NCI-H2081 treated with DMSO at 0.1 percent for 48 hours (cell line): Measurements from ENCODE around the gene CD2.

ENCODE experiments used
- DNase-seq: peaks from one replicate; lab custom pipeline; 2025; lab: John Stamatoyannopoulos, UW

The CD2 gene

GRCh38 chr1:116777831-116778830, 23.9 kb downstream of the CD2 start:
- no peak for DNase-seq

- DNase-seq = no peak
These were observed 26.8 kb downstream of the CD2 start for GRCh38 chr1:116781034-116781433.

GRCh38 chr1:116785006-116785405, 30.8 kb downstream of the CD2 start:
- no peak for DNase-seq

GRCh38 chr1:116786049-116786448, 31.8 kb downstream of the CD2 start:
- DNase-seq = no peak

- no peak for DNase-seq
These were observed 37.5 kb downstream of the CD2 start for GRCh38 chr1:116791727-116792126.

GRCh38 chr1:116793357-116793935, 39.2 kb downstream of the CD2 start:
- no peak for DNase-seq

- DNase-seq = no peak
These were observed 40.1 kb downstream of the CD2 start for GRCh38 chr1:116794371-116794770.

- no peak for DNase-seq
These were observed 40.7 kb downstream of the CD2 start for GRCh38 chr1:116794804-116795481.

GRCh38 chr1:116795482-116795829, 41.2 kb downstream of the CD2 start:
- no peak for DNase-seq

GRCh38 chr1:116804736-116805135, 50.5 kb downstream of the CD2 start:
- DNase-seq = no peak

GRCh38 chr1:116805398-116805797, 51.2 kb downstream of the CD2 start:
- DNase-seq = no peak

- DNase-seq = no peak
These were observed 52.0 kb downstream of the CD2 start for GRCh38 chr1:116806245-116806644.

- no peak for DNase-seq
These were observed 52.4 kb downstream of the CD2 start for GRCh38 chr1:116806671-116807070.

- DNase-seq = no peak
These were observed 53.4 kb downstream of the CD2 start for GRCh38 chr1:116807394-116808199.

GRCh38 chr1:116808200-116808847, 54.1 kb downstream of the CD2 start:
- DNase-seq = no peak

- DNase-seq = no peak
These were observed 54.7 kb downstream of the CD2 start for GRCh38 chr1:116808848-116809508.

GRCh38 chr1:116811321-116811720, 57.1 kb downstream of the CD2 start:
- no peak for DNase-seq

- no peak for DNase-seq
These were observed 60.9 kb downstream of the CD2 start for GRCh38 chr1:116814926-116815723.

GRCh38 chr1:116817582-116818064, 63.4 kb downstream of the CD2 start:
- DNase-seq = no peak
